Stimulated activated naive CD8-positive, alpha-beta T cell treated with anti-CD3 and anti-CD28 coated beads, Interleukin-15, Interleukin-2, amounts not matched to agents 100 U/mL and 50 U/mL, for 24 hours (primary cell): Measurements from ENCODE around the gene RSPH9.

Experiments
- ATAC-seq: fragments of 150-1000 bp; cut with Tn5 transposase; one replicate; pipeline ENCODE4 v1.10.0; 2021
- DNase-seq: peaks from one replicate; pipeline ENCODE4 v3.0.0; 2021

The RSPH9 gene

GRCh38 chr6:43668151-43669028, 23.6 kb downstream of the RSPH9 start:
- DNase-seq (peak; percentile 72), ATAC-seq (peak; percentile 59)

- DNase-seq (no peak), ATAC-seq (no peak)
These were observed 24.4 kb downstream of the RSPH9 start for GRCh38 chr6:43669050-43669921.

GRCh38 chr6:43669922-43670622, 25.2 kb downstream of the RSPH9 start:
- ATAC-seq (peak; percentile 72), DNase-seq (peak; percentile 47)

- DNase-seq (no peak), ATAC-seq (no peak)
These were observed 25.8 kb downstream of the RSPH9 start for GRCh38 chr6:43670623-43670986.

- DNase-seq (no peak), ATAC-seq (no peak)
These were observed 26.4 kb downstream of the RSPH9 start for GRCh38 chr6:43671011-43671800.

GRCh38 chr6:43671801-43672690, 27.2 kb downstream of the RSPH9 start:
- ATAC-seq: no peak
- DNase-seq: no peak

- ATAC-seq (no peak), DNase-seq (no peak)
These were observed 28.7 kb downstream of the RSPH9 start for GRCh38 chr6:43673444-43674084.

GRCh38 chr6:43674291-43674690, 29.5 kb downstream of the RSPH9 start:
- DNase-seq (no peak), ATAC-seq (no peak)

GRCh38 chr6:43674921-43675320, 30.1 kb downstream of the RSPH9 start:
- ATAC-seq: no peak

GRCh38 chr6:43676962-43677606, 32.2 kb downstream of the RSPH9 start:
- ATAC-seq: no peak
- no peak for DNase-seq

More at GRCh38 chr6:43674921-43675320, 30.1 kb downstream of the RSPH9 start:
- DNase-seq: no peak

- ATAC-seq (no peak), DNase-seq (no peak)
These were observed 32.9 kb downstream of the RSPH9 start for GRCh38 chr6:43677759-43678158.

GRCh38 chr6:43678341-43678740, 33.5 kb downstream of the RSPH9 start:
- ATAC-seq: no peak
- DNase-seq: no peak

GRCh38 chr6:43679057-43679456, 34.2 kb downstream of the RSPH9 start:
- DNase-seq (no peak), ATAC-seq (no peak)

GRCh38 chr6:43680308-43681200, 35.7 kb downstream of the RSPH9 start:
- ATAC-seq (no peak), DNase-seq (no peak)

GRCh38 chr6:43681303-43681702, 36.5 kb downstream of the RSPH9 start:
- no peak for ATAC-seq
- no peak for DNase-seq

- no peak for ATAC-seq
These were observed 38.0 kb downstream of the RSPH9 start for GRCh38 chr6:43682724-43683429.

GRCh38 chr6:43683708-43684455, 39.0 kb downstream of the RSPH9 start:
- ATAC-seq (no peak), DNase-seq (no peak)

More at GRCh38 chr6:43682724-43683429, 38.0 kb downstream of the RSPH9 start:
- no peak for DNase-seq
